Mucosa of rectum (tissue), 2 donors: ENCODE data around the gene ADGRG2.

Experiments
- H3K27ac ChIP-seq, 2 donors: one replicate each; pipeline ENCODE4 v1.7.0; 2013; ENCODE audit warnings: inconsistent platforms in 2 of 2, low read depth in 2 of 2, low read length in 2 of 2
- H3K27me3 ChIP-seq, 2 donors: one replicate each; pipeline ENCODE4 v1.7.0; 2013; ENCODE audit warnings: low read length in 2 of 2; ENCODE audit not compliant: control insufficient read depth in 2 of 2, insufficient read depth in 2 of 2
- H3K36me3 ChIP-seq, 2 donors: one replicate each; pipeline ENCODE4 v1.7.0; 2013; ENCODE audit warnings: low read length in 2 of 2; ENCODE audit not compliant: control insufficient read depth in 2 of 2, insufficient read depth in 2 of 2
- H3K4me1 ChIP-seq, 2 donors: one replicate each; pipeline ENCODE4 v1.7.0; 2013; ENCODE audit warnings: low read length in 2 of 2, mild to moderate bottlenecking in 1 of 2; ENCODE audit not compliant: control insufficient read depth in 2 of 2, insufficient read depth in 2 of 2
- H3K4me3 ChIP-seq, 2 donors: one replicate each; pipeline ENCODE4 v1.7.0; 2013; ENCODE audit warnings: low read length in 2 of 2
- H3K9ac ChIP-seq, 2 donors: one replicate each; pipeline ENCODE4 v1.7.0; 2013; ENCODE audit warnings: low read length in 2 of 2, low read depth in 1 of 2, mild to moderate bottlenecking in 1 of 2
- H3K9me3 ChIP-seq, 2 donors: one replicate each; pipeline ENCODE4 v1.7.0; 2013; ENCODE audit warnings: low read length in 2 of 2; ENCODE audit not compliant: control insufficient read depth in 2 of 2
- donor health status: healthy.
- donor health status: Normal muscosa, but diverticular disease.

Gene ADGRG2

GRCh38 chrX:19121898-19122640 is at the start of gene ADGRG2:
ADGRG2 (minus strand) TSS chrX:19122468; CDS start chrX:19068834, 53,634 bp downstream.
- no peak within 1 kb of the TSS for H3K27ac ChIP-seq

GRCh38 chrX:19168609-19169008 is 46.3 kb upstream of the ADGRG2 start:
- no peak overlapping the region for H3K9ac ChIP-seq
- H3K4me1 ChIP-seq, result no peaks in the 10 kb centered on the region
- H3K9me3 ChIP-seq, result no peaks in the 10 kb centered on the region
- H3K27ac ChIP-seq, result no peak overlapping the region
- H3K27me3 ChIP-seq, result no peaks in the 10 kb centered on the region
- no peak overlapping the region for H3K4me3 ChIP-seq
- H3K36me3 ChIP-seq, result no peaks in the 10 kb centered on the region

More at GRCh38 chrX:19121898-19122640, at the start of gene ADGRG2:
- peaks cover 10 to 18% of the 10 kb centered on the region in 2 donors for H3K27me3 ChIP-seq
- no peak within 1 kb of the TSS for H3K4me3 ChIP-seq
- H3K9ac ChIP-seq, result no peak within 1 kb of the TSS
- no peaks in the 10 kb centered on the region for H3K9me3 ChIP-seq
- no peaks in the 10 kb centered on the region for H3K36me3 ChIP-seq
- no peaks in the 10 kb centered on the region for H3K4me1 ChIP-seq

- Histone ChIP-seq H3K4me1 (no peaks in the 10 kb centered on the region), H3K9ac (no peak overlapping the region), H3K27me3 (no peaks in the 10 kb centered on the region), H3K9me3 (no peaks in the 10 kb centered on the region), H3K4me3 (no peak overlapping the region), H3K27ac (no peak overlapping the region), H3K36me3 (no peaks in the 10 kb centered on the region)
Observed at GRCh38 chrX:19162851-19163250, 40.6 kb upstream of the ADGRG2 start.

- no peaks in the 10 kb centered on the region for H3K9me3 ChIP-seq
- no peaks in the 10 kb centered on the region for H3K27me3 ChIP-seq
- H3K4me3 ChIP-seq, result no peak overlapping the region
- no peak overlapping the region for H3K9ac ChIP-seq
- H3K27ac ChIP-seq, result no peak overlapping the region
- no peaks in the 10 kb centered on the region for H3K4me1 ChIP-seq
- H3K36me3 ChIP-seq, result no peaks in the 10 kb centered on the region
Observed at GRCh38 chrX:19156186-19156585, 33.9 kb upstream of the ADGRG2 start.

GRCh38 chrX:19152762-19153161 is 30.5 kb upstream of the ADGRG2 start:
- Histone ChIP-seq H3K4me3 (no peak overlapping the region), H3K27me3 (no peaks in the 10 kb centered on the region), H3K9me3 (no peaks in the 10 kb centered on the region), H3K9ac (no peak overlapping the region), H3K4me1 (no peaks in the 10 kb centered on the region), H3K36me3 (no peaks in the 10 kb centered on the region), H3K27ac (no peak overlapping the region)

- Histone ChIP-seq H3K9ac (no peak overlapping the region), H3K27me3 (peaks cover 0 to 2% of the 10 kb centered on the region in 2 donors), H3K27ac (no peak overlapping the region), H3K9me3 (no peaks in the 10 kb centered on the region), H3K36me3 (no peaks in the 10 kb centered on the region), H3K4me1 (no peaks in the 10 kb centered on the region), H3K4me3 (no peak overlapping the region)
Observed at GRCh38 chrX:19137067-19137466, 14.8 kb upstream of the ADGRG2 start.

GRCh38 chrX:19133784-19134183 is 11.5 kb upstream of the ADGRG2 start:
- no peak overlapping the region for H3K9ac ChIP-seq
- H3K36me3 ChIP-seq, result no peaks in the 10 kb centered on the region
- no peak overlapping the region for H3K4me3 ChIP-seq
- H3K9me3 ChIP-seq, result no peaks in the 10 kb centered on the region
- H3K27ac ChIP-seq, result no peak overlapping the region
- H3K27me3 ChIP-seq, result no peaks in the 10 kb centered on the region
- no peaks in the 10 kb centered on the region for H3K4me1 ChIP-seq

- H3K4me1 ChIP-seq, result no peaks in the 10 kb centered on the region
Observed at GRCh38 chrX:19133231-19133630, 11.0 kb upstream of the ADGRG2 start.

GRCh38 chrX:19130628-19131027 is 8.4 kb upstream of the ADGRG2 start:
- Histone ChIP-seq H3K27me3 (no peaks in the 10 kb centered on the region), H3K36me3 (no peaks in the 10 kb centered on the region), H3K4me3 (no peak overlapping the region), H3K4me1 (no peaks in the 10 kb centered on the region), H3K9me3 (no peaks in the 10 kb centered on the region), H3K27ac (no peak overlapping the region), H3K9ac (no peak overlapping the region)

More at GRCh38 chrX:19133231-19133630, 11.0 kb upstream of the ADGRG2 start:
- no peaks in the 10 kb centered on the region for H3K9me3 ChIP-seq
- no peak overlapping the region for H3K4me3 ChIP-seq
- no peak overlapping the region for H3K9ac ChIP-seq
- H3K27ac ChIP-seq, result no peak overlapping the region
- H3K27me3 ChIP-seq, result no peaks in the 10 kb centered on the region
- H3K36me3 ChIP-seq, result no peaks in the 10 kb centered on the region

- Histone ChIP-seq H3K4me3 (no peak overlapping the region), H3K27ac (no peak overlapping the region), H3K36me3 (no peaks in the 10 kb centered on the region), H3K4me1 (no peaks in the 10 kb centered on the region), H3K9ac (no peak overlapping the region), H3K27me3 (no peaks in the 10 kb centered on the region), H3K9me3 (no peaks in the 10 kb centered on the region)
Observed at GRCh38 chrX:19129694-19130093, 7.4 kb upstream of the ADGRG2 start.
